ENCODE measurements around the gene ITGA8. TPM values are rescaled to one million over a fixed set of nuclear protein-coding genes. Genes with fewer than 3 reads are reported as not detected.

ITGA8 gene
- total and polyA plus RNA-seq, 7 donors: 0.47 to 5.0 (median 1.4) TPM

GRCh38 chr10:15550950-15551349, 168.8 kb downstream of the ITGA8 start:
- intact Hi-C loops (cut with DNase I): no loop called here
- Histone ChIP-seq H3K4me3 (no peak overlapping the region), H3K9me3 (peaks cover 6% of the 10 kb centered on the region), H3K36me3 (ENCODE audit: insufficient read depth in 1 of 2, low read depth in 1 of 2) (no peaks in the 10 kb centered on the region), H3K27ac (no peak overlapping the region), H3K27me3 (ENCODE audit: insufficient read depth in 3 of 3, low read length in 2 of 3) (no peaks in the 10 kb centered on the region), H3K4me1 (no peaks in the 10 kb centered on the region)
- no peak for DNase-seq
- no peak for TF ChIP-seq CTCF (IDR thresholded peaks at IDR 0.05)
- ATAC-seq: no peak
- 90 to 93% (median 91%) methylated on average over 3 of the region's 3 CpGs for WGBS, 3 donors

- DNase-seq (no peak), ATAC-seq (no peak)
- no peak overlapping the region for H3K4me3 ChIP-seq
- no peaks in the 10 kb centered on the region for H3K4me1 ChIP-seq
- no peaks in the 10 kb centered on the region for H3K36me3 ChIP-seq (ENCODE audit: insufficient read depth in 1 of 2, low read depth in 1 of 2)
- TF ChIP-seq CTCF (IDR thresholded peaks at IDR 0.05): no peak
- WGBS, 3 donors: 74 to 80% (median 75%) methylated on average over 8 of the region's 8 CpGs
- no peak overlapping the region for H3K27ac ChIP-seq
- H3K9me3 ChIP-seq: no peaks in the 10 kb centered on the region
- H3K27me3 ChIP-seq (ENCODE audit: insufficient read depth in 3 of 3, low read length in 2 of 3): no peaks in the 10 kb centered on the region
- intact Hi-C loops (cut with DNase I): no loop called here
Observed at GRCh38 chr10:15548331-15548730, 171.4 kb downstream of the ITGA8 start.

- WGBS, 3 donors: 89 to 93% (median 91%) methylated on average over 5 of the region's 5 CpGs
- DNase-seq: no peak
- no peaks in the 10 kb centered on the region for H3K36me3 ChIP-seq (ENCODE audit: insufficient read depth in 1 of 2, low read depth in 1 of 2)
- intact Hi-C loops (cut with DNase I): no loop called here
- no peaks in the 10 kb centered on the region for H3K4me1 ChIP-seq
- ATAC-seq: no peak
- H3K4me3 ChIP-seq: no peak overlapping the region
- no peaks in the 10 kb centered on the region for H3K9me3 ChIP-seq
- no peak for TF ChIP-seq CTCF (IDR thresholded peaks at IDR 0.05)
- no peak overlapping the region for H3K27ac ChIP-seq
- no peaks in the 10 kb centered on the region for H3K27me3 ChIP-seq (ENCODE audit: insufficient read depth in 3 of 3, low read length in 2 of 3)
Observed at GRCh38 chr10:15546606-15547005, 173.1 kb downstream of the ITGA8 start.

- intact Hi-C loops (cut with DNase I): no loop called here
- Histone ChIP-seq H3K9me3 (no peaks in the 10 kb centered on the region), H3K4me1 (no peaks in the 10 kb centered on the region), H3K36me3 (ENCODE audit: insufficient read depth in 1 of 2, low read depth in 1 of 2) (no peaks in the 10 kb centered on the region), H3K27me3 (ENCODE audit: insufficient read depth in 3 of 3, low read length in 2 of 3) (no peaks in the 10 kb centered on the region), H3K4me3 (no peak overlapping the region), H3K27ac (no peak overlapping the region)
- WGBS, 3 donors: 94 to 97% (median 94%) methylated on average over 4 of the region's 4 CpGs
- no peak for DNase-seq
- no peak for TF ChIP-seq CTCF (IDR thresholded peaks at IDR 0.05)
- no peak for ATAC-seq
Observed at GRCh38 chr10:15545884-15546283, 173.8 kb downstream of the ITGA8 start.

- Histone ChIP-seq H3K27ac (no peak overlapping the region), H3K36me3 (ENCODE audit: insufficient read depth in 1 of 2, low read depth in 1 of 2) (no peaks in the 10 kb centered on the region), H3K9me3 (no peaks in the 10 kb centered on the region), H3K4me1 (no peaks in the 10 kb centered on the region), H3K4me3 (no peak overlapping the region), H3K27me3 (ENCODE audit: insufficient read depth in 3 of 3, low read length in 2 of 3) (no peaks in the 10 kb centered on the region)
- intact Hi-C loops (cut with DNase I): no loop called here
- DNase-seq (no peak), ATAC-seq (no peak)
- WGBS, 3 donors: 91 to 97% (median 93%) methylated on average over 2 of the region's 2 CpGs
- no peak for TF ChIP-seq CTCF (IDR thresholded peaks at IDR 0.05)
Observed at GRCh38 chr10:15545266-15545665, 174.5 kb downstream of the ITGA8 start.
